ENCODE measurements around the gene CROT. TPM values are rescaled to one million over a fixed set of nuclear protein-coding genes. Genes with fewer than 3 reads are reported as not detected.

The CROT gene
- total RNA-seq, 3 donors from 2014 or later = 11.7 to 34.4 (median 28.8) TPM

- Histone ChIP-seq H3K36me3 (peaks cover 4% of the 10 kb centered on the region), H3K4me1 (no peaks in the 10 kb centered on the region), H3K27ac (no peak overlapping the region), H3K27me3 (no peaks in the 10 kb centered on the region), H3K9me3 (peaks cover 32 to 34% of the 10 kb centered on the region in 2 donors), H3K4me3 (no peak overlapping the region)
- TF ChIP-seq POLR2A (IDR thresholded peaks at IDR 0.05) (no peak), POLR2AphosphoS5 (IDR thresholded peaks at IDR 0.05) (no peak), CTCF (IDR thresholded peaks at IDR 0.05) (no peak)
- DNase-seq (ENCODE audit: low spot score in 2 of 2) = no peak
- intact Hi-C loops (cut with DNase I; ENCODE audit: low total_unique reads) = no loop called here
Measured at GRCh38 chr7:87331687-87332252, 13.7 kb upstream of the CROT start.

- TF ChIP-seq CTCF (IDR thresholded peaks at IDR 0.05) (no peak), POLR2AphosphoS5 (IDR thresholded peaks at IDR 0.05) (no peak), POLR2A (IDR thresholded peaks at IDR 0.05) (no peak)
- Histone ChIP-seq H3K27me3 (no peaks in the 10 kb centered on the region), H3K9me3 (peaks cover 27 to 29% of the 10 kb centered on the region in 2 donors), H3K27ac (no peak overlapping the region), H3K4me3 (no peak overlapping the region), H3K36me3 (peaks cover 4% of the 10 kb centered on the region), H3K4me1 (no peaks in the 10 kb centered on the region)
- no peak for DNase-seq (ENCODE audit: low spot score in 2 of 2)
- intact Hi-C loops (cut with DNase I; ENCODE audit: low total_unique reads) = no loop called here
Measured at GRCh38 chr7:87332321-87332720, 13.1 kb upstream of the CROT start.

GRCh38 chr7:87336136-87336535 lies 9.3 kb upstream of the CROT start:
- intact Hi-C loops (cut with DNase I; ENCODE audit: low total_unique reads) = no loop called here
- Histone ChIP-seq H3K4me1 (no peaks in the 10 kb centered on the region), H3K27ac (no peak overlapping the region), H3K9me3 (no peaks in the 10 kb centered on the region), H3K36me3 (peaks cover 4% of the 10 kb centered on the region), H3K4me3 (no peak overlapping the region), H3K27me3 (no peaks in the 10 kb centered on the region)
- TF ChIP-seq POLR2A (IDR thresholded peaks at IDR 0.05) (no peak), CTCF (IDR thresholded peaks at IDR 0.05) (no peak), POLR2AphosphoS5 (IDR thresholded peaks at IDR 0.05) (no peak)
- no peak for DNase-seq (ENCODE audit: low spot score in 2 of 2)

- TF ChIP-seq POLR2AphosphoS5 (IDR thresholded peaks at IDR 0.05) (no peak), POLR2A (IDR thresholded peaks at IDR 0.05) (no peak), CTCF (IDR thresholded peaks at IDR 0.05) (no peak)
- Histone ChIP-seq H3K36me3 (peaks cover 4% of the 10 kb centered on the region), H3K9me3 (no peaks in the 10 kb centered on the region), H3K4me1 (no peaks in the 10 kb centered on the region), H3K27me3 (no peaks in the 10 kb centered on the region), H3K27ac (no peak overlapping the region), H3K4me3 (no peak overlapping the region)
- intact Hi-C loops (cut with DNase I; ENCODE audit: low total_unique reads) = no loop called here
- DNase-seq (ENCODE audit: low spot score in 2 of 2) = no peak
Measured at GRCh38 chr7:87337331-87337730, 8.1 kb upstream of the CROT start.

- Histone ChIP-seq H3K9me3 (no peaks in the 10 kb centered on the region), H3K4me3 (no peak overlapping the region), H3K36me3 (no peaks in the 10 kb centered on the region), H3K27me3 (no peaks in the 10 kb centered on the region), H3K27ac (no peak overlapping the region), H3K4me1 (no peaks in the 10 kb centered on the region)
- DNase-seq (ENCODE audit: low spot score in 2 of 2) = no peak
- intact Hi-C loops (cut with DNase I; ENCODE audit: low total_unique reads) = no loop called here
- TF ChIP-seq CTCF (IDR thresholded peaks at IDR 0.05) = no peak
- no peak for TF ChIP-seq POLR2A (IDR thresholded peaks at IDR 0.05)
- no peak for TF ChIP-seq POLR2AphosphoS5 (IDR thresholded peaks at IDR 0.05)
Measured at GRCh38 chr7:87339373-87339897, 6.0 kb upstream of the CROT start.

All from breast epithelium (tissue), 4 donors.